Peyer's patch (tissue), 4 donors: ENCODE results near the gene HRH1. TPM values are rescaled to one million over a fixed set of nuclear protein-coding genes. Genes with fewer than 3 reads are reported as not detected.
A peak's percentile ranks its signal among the peaks of the same experiment; 100 is the strongest.

Experiments used
- DNase-seq, 3 donors: peaks; one replicate each; pipeline ENCODE4 v3.0.0-alpha.2; 2017 to 2019
- H3K27ac ChIP-seq, 4 donors: fragments of 200-600 bp; sonication (generic); one replicate each; pipeline ENCODE4 v1.5.1; 2016 to 2019
- H3K27me3 ChIP-seq, 2 donors: fragments of 200-600 bp; sonication (generic); one replicate each; pipeline ENCODE4 v1.5.1; 2019
- H3K36me3 ChIP-seq, 3 donors: fragments of 200-600 bp; sonication (generic); one replicate each; pipeline ENCODE4 v1.5.1; 2016 to 2019
- H3K4me1 ChIP-seq, 4 donors: fragments of 200-600 bp; sonication (generic); one replicate each; pipeline ENCODE4 v1.5.1; 2016 to 2019
- H3K4me3 ChIP-seq, 4 donors: fragments of 200-600 bp; sonication (generic); 1 replicate in 3 of 4; 2 replicates in 1 of 4; pipeline ENCODE4 v1.5.1; 2016 to 2019; ENCODE audit warnings: mild to moderate bottlenecking in 1 of 4
- H3K9me3 ChIP-seq, 4 donors: fragments of 200-600 bp; sonication (generic); one replicate each; pipeline ENCODE4 v1.5.1; 2016 to 2019; ENCODE audit warnings: mild to moderate bottlenecking in 1 of 4
- POLR2A ChIP-seq, 2 donors: fragments of 450-650 bp; IDR thresholded peaks; one replicate each; pipeline ENCODE4 v1.5.1; 2017; ENCODE audit warnings: antibody characterized with exemption in 2 of 2, mild to moderate bottlenecking in 2 of 2, moderate library complexity in 2 of 2
- total RNA-seq, 4 donors: library from RNA; depleted of rRNA; stranded (reverse); fragments of >200 nt; gene quantifications; one replicate each; pipeline ENCODE4 v1.1.0, GENCODE V29; 2016
- TF ChIP-seq, protein P1 (sequence below), 6 experiments: fragments of 450-650 bp in 4 of 6; fragments of 200-600 bp in 2 of 6; sonication (generic) in 1 of 6; IDR thresholded peaks; one replicate each; pipeline ENCODE4 v1.5.1; 2017 to 2019; ENCODE audit warnings: antibody characterized with exemption in 6 of 6, mild to moderate bottlenecking in 3 of 6, moderate library complexity in 1 of 6

Gene HRH1
- total RNA-seq, 4 donors from 2014 or later: 1.7 to 13.7 (median 7.3) TPM

DNA sequence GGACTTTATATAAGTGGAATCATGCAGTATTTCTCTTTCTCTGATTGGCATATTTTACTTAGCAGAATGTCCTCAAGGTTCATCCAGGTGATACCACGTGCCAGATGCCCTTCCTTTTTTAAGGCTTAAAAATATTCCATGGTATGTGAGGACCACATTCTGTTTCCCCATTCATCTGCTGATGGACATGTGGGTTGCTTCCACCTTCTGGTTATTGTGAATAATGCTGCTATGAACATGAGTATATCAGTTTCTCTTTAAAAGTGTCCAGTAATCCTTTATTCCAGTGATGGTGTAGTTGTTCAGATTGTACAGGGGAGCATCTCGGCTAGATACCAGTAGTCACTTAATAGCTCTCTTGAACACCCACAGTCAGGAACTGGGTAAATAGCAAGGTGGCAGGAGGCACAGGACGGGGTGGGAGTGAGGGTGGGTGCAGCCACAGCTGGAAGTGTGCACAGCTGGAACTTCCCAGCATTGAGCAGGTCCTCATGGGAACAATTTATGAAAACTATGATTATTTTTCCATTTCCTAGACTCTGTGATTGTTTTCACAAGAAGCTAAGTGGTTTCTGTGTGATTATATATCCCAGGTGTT is 67.6 kb downstream of the HRH1 start:
- no peak for DNase-seq
- no peak overlapping the region for H3K27ac ChIP-seq
- H3K27me3 ChIP-seq: no peaks in the 10 kb centered on the region
- no peaks in the 10 kb centered on the region for H3K9me3 ChIP-seq
- no peak overlapping the region for H3K4me3 ChIP-seq
- no peak for TF ChIP-seq POLR2A (IDR thresholded peaks at IDR 0.05)
- TF ChIP-seq, protein P1, sequence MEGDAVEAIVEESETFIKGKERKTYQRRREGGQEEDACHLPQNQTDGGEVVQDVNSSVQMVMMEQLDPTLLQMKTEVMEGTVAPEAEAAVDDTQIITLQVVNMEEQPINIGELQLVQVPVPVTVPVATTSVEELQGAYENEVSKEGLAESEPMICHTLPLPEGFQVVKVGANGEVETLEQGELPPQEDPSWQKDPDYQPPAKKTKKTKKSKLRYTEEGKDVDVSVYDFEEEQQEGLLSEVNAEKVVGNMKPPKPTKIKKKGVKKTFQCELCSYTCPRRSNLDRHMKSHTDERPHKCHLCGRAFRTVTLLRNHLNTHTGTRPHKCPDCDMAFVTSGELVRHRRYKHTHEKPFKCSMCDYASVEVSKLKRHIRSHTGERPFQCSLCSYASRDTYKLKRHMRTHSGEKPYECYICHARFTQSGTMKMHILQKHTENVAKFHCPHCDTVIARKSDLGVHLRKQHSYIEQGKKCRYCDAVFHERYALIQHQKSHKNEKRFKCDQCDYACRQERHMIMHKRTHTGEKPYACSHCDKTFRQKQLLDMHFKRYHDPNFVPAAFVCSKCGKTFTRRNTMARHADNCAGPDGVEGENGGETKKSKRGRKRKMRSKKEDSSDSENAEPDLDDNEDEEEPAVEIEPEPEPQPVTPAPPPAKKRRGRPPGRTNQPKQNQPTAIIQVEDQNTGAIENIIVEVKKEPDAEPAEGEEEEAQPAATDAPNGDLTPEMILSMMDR (IDR thresholded peaks at IDR 0.05): peak in 3 of 6 experiments; percentile 6 to 7 (median 6)
- peaks cover 0 to 14% (median 0%) of the 10 kb centered on the region in 4 donors for H3K4me1 ChIP-seq
- no peaks in the 10 kb centered on the region for H3K36me3 ChIP-seq

DNA sequence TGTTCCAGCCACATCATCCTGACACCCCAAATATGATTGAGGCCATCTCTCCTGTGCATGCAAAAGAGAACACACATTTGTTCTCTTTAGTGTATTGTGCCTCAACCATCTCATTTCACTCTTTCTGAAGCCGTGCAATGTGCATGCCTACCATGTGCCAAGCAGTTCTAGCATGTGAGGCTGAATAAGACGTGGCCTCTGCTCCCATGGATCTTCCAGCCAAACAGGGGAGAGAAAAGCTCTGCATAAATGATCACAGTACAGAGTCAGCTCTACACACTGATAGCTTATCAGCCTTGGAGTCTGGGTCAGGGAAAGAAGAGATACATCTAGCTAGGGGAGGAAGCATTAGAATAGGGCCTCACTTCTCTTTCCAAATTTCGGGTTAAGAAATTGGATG is 69.7 kb downstream of the HRH1 start:
- Histone ChIP-seq H3K4me3 (no peak overlapping the region), H3K9me3 (no peaks in the 10 kb centered on the region), H3K27me3 (no peaks in the 10 kb centered on the region), H3K4me1 (peaks cover 0 to 14% (median 0%) of the 10 kb centered on the region in 4 donors), H3K36me3 (no peaks in the 10 kb centered on the region), H3K27ac (peak overlapping the region in 2 of 4 donors; percentile 56 to 92)
- TF ChIP-seq POLR2A (IDR thresholded peaks at IDR 0.05): no peak
- TF ChIP-seq, protein P1 (IDR thresholded peaks at IDR 0.05): no peak
- DNase-seq: no peak

DNA sequence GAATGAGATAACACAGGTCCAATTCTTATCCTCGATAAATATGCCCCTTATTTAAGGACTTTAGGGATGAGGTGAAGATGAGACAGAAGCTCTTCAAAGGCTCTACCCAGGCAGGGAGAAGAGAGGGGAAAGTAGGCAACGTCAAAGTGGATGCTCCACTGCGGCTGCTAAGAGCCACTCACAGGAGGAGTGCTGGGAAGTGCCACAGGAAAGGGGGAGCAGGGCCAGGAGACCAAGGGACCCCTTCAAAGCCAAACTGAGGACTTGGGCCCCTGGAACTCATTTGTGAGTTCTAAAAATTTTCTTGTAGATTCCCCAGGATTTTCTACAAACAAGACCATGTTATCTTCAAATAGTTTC is 70.6 kb downstream of the HRH1 start:
- H3K27me3 ChIP-seq: no peaks in the 10 kb centered on the region
- DNase-seq: no peak
- H3K9me3 ChIP-seq: no peaks in the 10 kb centered on the region
- H3K4me1 ChIP-seq: peaks cover 0 to 14% (median 0%) of the 10 kb centered on the region in 4 donors
- no peaks in the 10 kb centered on the region for H3K36me3 ChIP-seq
- TF ChIP-seq POLR2A (IDR thresholded peaks at IDR 0.05): no peak
- TF ChIP-seq, protein P1 (IDR thresholded peaks at IDR 0.05): no peak
- H3K27ac ChIP-seq: peak overlapping the region in 3 of 4 donors; percentile 76 to 94 (median 92)
- H3K4me3 ChIP-seq: peak overlapping the region in 2 of 4 donors; percentile 48 to 56

DNA sequence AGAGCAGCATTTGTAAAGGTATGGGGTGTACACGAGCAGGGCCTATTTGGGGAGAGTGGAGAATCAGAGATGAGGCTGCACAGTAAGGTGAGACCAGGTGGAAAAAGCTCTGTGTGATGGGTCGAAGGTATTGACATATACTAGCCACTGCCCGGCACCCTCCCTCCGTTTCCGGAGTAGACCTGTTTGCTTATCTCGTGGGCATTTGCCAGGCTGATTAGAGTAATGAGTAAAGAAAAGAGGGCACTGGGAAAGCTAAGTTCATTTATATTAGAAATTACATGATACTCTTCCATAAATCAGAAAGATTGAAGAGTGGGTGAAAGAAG is 71.7 kb downstream of the HRH1 start:
- Histone ChIP-seq H3K9me3 (no peaks in the 10 kb centered on the region), H3K4me3 (peak overlapping the region in 3 of 4 donors; percentile 13 to 56 (median 48)), H3K27ac (peak overlapping the region in 3 of 4 donors; percentile 76 to 94 (median 92)), H3K4me1 (peaks cover 0 to 14% (median 0%) of the 10 kb centered on the region in 4 donors), H3K27me3 (no peaks in the 10 kb centered on the region), H3K36me3 (no peaks in the 10 kb centered on the region)
- DNase-seq: peak in 2 of 3 donors; percentile 73 to 76
- TF ChIP-seq, protein P1 (IDR thresholded peaks at IDR 0.05): no peak
- TF ChIP-seq POLR2A (IDR thresholded peaks at IDR 0.05): peak; percentile 32 to 45

DNA sequence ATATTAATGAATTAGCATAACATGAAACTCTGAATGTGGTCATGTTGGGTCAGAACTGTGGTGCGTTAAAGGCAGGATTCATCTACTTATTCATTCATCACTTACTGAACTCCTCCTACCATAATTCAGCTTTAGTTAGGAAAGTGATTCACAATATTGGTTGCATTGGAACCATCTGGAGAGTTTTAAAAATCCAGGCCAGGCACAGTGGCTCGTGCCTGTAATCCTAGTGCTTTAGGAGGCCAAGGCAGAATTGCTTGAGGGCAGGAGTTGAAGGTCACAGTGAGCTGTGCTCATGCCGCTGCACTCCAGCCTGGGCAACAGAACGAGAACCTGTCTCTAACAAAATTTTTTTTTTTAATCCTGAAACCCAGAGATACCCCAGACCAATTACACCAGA is 73.7 kb downstream of the HRH1 start:
- H3K36me3 ChIP-seq: no peaks in the 10 kb centered on the region
- no peak overlapping the region for H3K4me3 ChIP-seq
- H3K27me3 ChIP-seq: no peaks in the 10 kb centered on the region
- TF ChIP-seq POLR2A (IDR thresholded peaks at IDR 0.05): no peak
- TF ChIP-seq, protein P1 (IDR thresholded peaks at IDR 0.05): no peak
- H3K4me1 ChIP-seq: peaks cover 0 to 14% (median 0%) of the 10 kb centered on the region in 4 donors
- no peak for DNase-seq
- H3K9me3 ChIP-seq: no peaks in the 10 kb centered on the region
- H3K27ac ChIP-seq: no peak overlapping the region
